ENCODE data around the gene PHC2. TPM values are rescaled to one million over a fixed set of nuclear protein-coding genes. Genes with fewer than 3 reads are reported as not detected.

PHC2 gene
- total RNA-seq, 6 experiments from 2014 or later: 49.3 to 86.5 (median 66.8) TPM

GRCh38 chr1:33337441-33337840, 93.5 kb downstream of the PHC2 start:
- H3K27me3 ChIP-seq: no peaks in the 10 kb centered on the region
- 59% methylated on average over 5 of the region's 6 CpGs for WGBS (ENCODE audit: insufficient coverage, low coverage, low lambda C conversion rate, missing lambda C conversion rate)
- TF ChIP-seq POLR2A (IDR thresholded peaks at IDR 0.05) (no peak), CTCF (IDR thresholded peaks at IDR 0.05) (no peak)
- H3K4me1 ChIP-seq: peaks cover 2 to 96% (median 41%) of the 10 kb centered on the region in 4 donors
- DNase-seq: no peak
- H3K4me3 ChIP-seq: no peak overlapping the region
- H3K36me3 ChIP-seq: peaks cover 0 to 12% (median under 1%) of the 10 kb centered on the region in 4 donors
- no peak for ATAC-seq
- peak overlapping the region; percentile 69 to 97 (median 82) for H3K27ac ChIP-seq
- intact Hi-C loops (cut with DNase I): no loop called here
- H3K9me3 ChIP-seq: no peaks in the 10 kb centered on the region

GRCh38 chr1:33336580-33336979, 94.3 kb downstream of the PHC2 start:
- ATAC-seq (no peak), DNase-seq (peak in 1 of 3 donors; percentile 38)
- H3K4me3 ChIP-seq: no peak overlapping the region
- no peaks in the 10 kb centered on the region for H3K27me3 ChIP-seq
- H3K4me1 ChIP-seq: peaks cover 2 to 95% (median 36%) of the 10 kb centered on the region in 4 donors
- H3K36me3 ChIP-seq: peaks cover 2 to 20% (median 8%) of the 10 kb centered on the region in 4 donors
- H3K27ac ChIP-seq: peak overlapping the region in 1 of 3 donors; percentile 5
- 71% methylated on average over 5 of the region's 9 CpGs for WGBS (ENCODE audit: insufficient coverage, low coverage, low lambda C conversion rate, missing lambda C conversion rate)
- H3K9me3 ChIP-seq: no peaks in the 10 kb centered on the region
- intact Hi-C loops (cut with DNase I): no loop called here
- no peak for TF ChIP-seq POLR2A (IDR thresholded peaks at IDR 0.05)
- TF ChIP-seq CTCF (IDR thresholded peaks at IDR 0.05): no peak

- 30% methylated on average over 4 of the region's 4 CpGs for WGBS (ENCODE audit: insufficient coverage, low coverage, low lambda C conversion rate, missing lambda C conversion rate)
- H3K4me1 ChIP-seq: peaks cover 2 to 79% (median 26%) of the 10 kb centered on the region in 4 donors
- intact Hi-C loops (cut with DNase I): no loop called here
- H3K9me3 ChIP-seq: no peaks in the 10 kb centered on the region
- H3K36me3 ChIP-seq: peaks cover 15 to 35% (median 22%) of the 10 kb centered on the region in 4 donors
- DNase-seq: peak in 1 of 3 donors; percentile 35
- TF ChIP-seq CTCF (IDR thresholded peaks at IDR 0.05) (no peak), POLR2A (IDR thresholded peaks at IDR 0.05) (no peak)
- no peaks in the 10 kb centered on the region for H3K27me3 ChIP-seq
- no peak overlapping the region for H3K4me3 ChIP-seq
- peak in 3 of 4 donors; percentile 3 to 9 (median 6) for ATAC-seq
- H3K27ac ChIP-seq: peak overlapping the region; percentile 45 to 64 (median 61)
Observed at GRCh38 chr1:33335020-33335419, 95.9 kb downstream of the PHC2 start.

GRCh38 chr1:33334081-33334552, 96.8 kb downstream of the PHC2 start:
- WGBS (ENCODE audit: insufficient coverage, low coverage, low lambda C conversion rate, missing lambda C conversion rate): 18% methylated on average over 7 of the region's 17 CpGs

More at GRCh38 chr1:33334081-33334552, 96.8 kb downstream of the PHC2 start:
- ATAC-seq: peak; percentile 43 to 77 (median 64)
- H3K36me3 ChIP-seq: peaks cover 21 to 44% (median 28%) of the 10 kb centered on the region in 4 donors
- H3K27ac ChIP-seq: peak overlapping the region; percentile 45 to 64 (median 61)
- H3K27me3 ChIP-seq: no peaks in the 10 kb centered on the region
- H3K9me3 ChIP-seq: no peaks in the 10 kb centered on the region
- intact Hi-C loops (cut with DNase I): no loop called here
- DNase-seq: peak; percentile 61 to 74 (median 74)
- no peak overlapping the region for H3K4me3 ChIP-seq
- TF ChIP-seq CTCF (IDR thresholded peaks at IDR 0.05) (no peak), POLR2A (IDR thresholded peaks at IDR 0.05) (peak; percentile 65)
- H3K4me1 ChIP-seq: peaks cover 2 to 70% (median 21%) of the 10 kb centered on the region in 4 donors
